Measurements from ENCODE around the gene YPEL2. TPM values are rescaled to one million over a fixed set of nuclear protein-coding genes. Genes with fewer than 3 reads are reported as not detected.

Gene YPEL2
- total and polyA plus RNA-seq, 4 experiments from 2014 or later, result 9.9 to 42.4 (median 31.2) TPM

DNA sequence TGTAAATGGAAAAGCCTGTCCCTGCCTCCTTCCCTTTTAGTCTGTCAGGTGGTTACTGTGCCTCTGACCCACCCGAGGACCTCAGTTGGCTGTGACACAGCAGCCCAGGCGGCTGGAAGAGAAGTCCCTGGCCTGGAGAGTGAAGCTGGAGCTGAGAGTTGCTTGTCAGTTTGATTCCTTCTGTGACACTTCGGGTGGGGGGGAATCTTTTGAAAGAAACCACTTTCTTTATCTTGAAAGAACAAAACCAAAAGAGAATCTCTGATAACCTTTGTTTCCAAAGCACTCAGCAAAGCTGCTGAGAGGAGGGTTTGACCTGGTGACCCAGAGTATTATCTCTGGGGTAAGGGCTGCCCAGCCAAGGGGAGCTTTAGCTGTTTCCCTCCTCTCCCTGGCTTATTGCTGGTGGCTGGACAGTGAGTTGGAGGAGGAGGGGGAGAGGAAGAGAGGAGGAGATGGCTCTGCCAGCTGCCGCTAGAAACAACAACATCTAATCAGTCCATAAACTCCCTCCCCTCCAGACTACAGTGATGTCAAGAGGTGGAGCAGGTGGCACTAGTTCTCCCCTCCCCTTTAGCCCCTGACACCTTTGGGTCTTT, 34.0 kb downstream of the YPEL2 start:
- Histone ChIP-seq H3K36me3 (ENCODE audit: insufficient read depth, low read length) (no peaks in the 10 kb centered on the region), H3K9me3 (ENCODE audit: control insufficient read depth in 1 of 2, low read length in 2 of 2) (no peaks in the 10 kb centered on the region), H3K4me3 (ENCODE audit: low read length in 2 of 2) (peak overlapping the region in 1 of 2 donors; percentile 15), H3K4me1 (ENCODE audit: insufficient read depth, low read length) (peaks cover 91% of the 10 kb centered on the region), H3K27ac (ENCODE audit: low read depth, low read length) (peak overlapping the region; percentile 54), H3K27me3 (ENCODE audit: insufficient read depth, low read length) (no peaks in the 10 kb centered on the region)
- intact Hi-C loops (cut with micrococcal nuclease), result no loop called here
- ChIA-PET CTCF (ENCODE audit: partially characterized antibody) (interaction anchor here (0.6 to 2.5 kb wide), 15 partner anchors 9 to 76 kb away, joined by 3 to 19 read pairs (median 4); no protein-coding TSS in a partner anchor), POLR2A (ENCODE audit: partially characterized antibody) (interaction anchor here (0.8 to 2.7 kb wide), 8 partner anchors 8 to 36 kb away, joined by 3 to 18 read pairs (median 4); partner anchors contain the start of gene YPEL2)
- DNase-seq, result peak; percentile 36 to 57 (median 42)
- Mint-ChIP-seq H3K9me3 (peaks cover 0 to 4% (median 0%) of the 10 kb centered on the region in 8 donors), H3K4me1 (peaks cover 53 to 83% (median 75%) of the 10 kb centered on the region in 4 donors), H3K27me3 (no peaks in the 10 kb centered on the region), H3K4me3 (peak overlapping the region in 7 of 8 donors; percentile 69 to 84 (median 74)), H3K36me3 (no peaks in the 10 kb centered on the region), H3K27ac (peak overlapping the region; percentile 82 to 97 (median 91))

- Mint-ChIP-seq H3K4me3 (peak overlapping the region in 7 of 8 donors; percentile 44 to 84 (median 72)), H3K36me3 (peaks cover 0 to under 1% of the 10 kb centered on the region in 2 donors), H3K4me1 (peaks cover 53 to 83% (median 74%) of the 10 kb centered on the region in 4 donors), H3K27ac (peak overlapping the region; percentile 82 to 97 (median 91)), H3K9me3 (peaks cover 0 to 4% (median 0%) of the 10 kb centered on the region in 8 donors), H3K27me3 (no peaks in the 10 kb centered on the region)
- Histone ChIP-seq H3K36me3 (ENCODE audit: insufficient read depth, low read length) (no peaks in the 10 kb centered on the region), H3K27me3 (ENCODE audit: insufficient read depth, low read length) (no peaks in the 10 kb centered on the region), H3K4me3 (ENCODE audit: low read length in 2 of 2) (peak overlapping the region in 1 of 2 donors; percentile 15), H3K9me3 (ENCODE audit: control insufficient read depth in 1 of 2, low read length in 2 of 2) (no peaks in the 10 kb centered on the region), H3K4me1 (ENCODE audit: insufficient read depth, low read length) (peaks cover 90% of the 10 kb centered on the region), H3K27ac (ENCODE audit: low read depth, low read length) (peak overlapping the region; percentile 54)
- ChIA-PET POLR2A (ENCODE audit: partially characterized antibody) (interaction anchor here (0.6 to 2.7 kb wide), 8 partner anchors 10 to 37 kb away, joined by 3 to 18 read pairs (median 4); partner anchors contain the start of gene YPEL2), CTCF (ENCODE audit: partially characterized antibody) (interaction anchor here (0.6 to 2.5 kb wide), 15 partner anchors 8 to 75 kb away, joined by 3 to 19 read pairs (median 4); no protein-coding TSS in a partner anchor)
- no peak for DNase-seq
- intact Hi-C loops (cut with micrococcal nuclease), result no loop called here
These were observed 34.7 kb downstream of the YPEL2 start for GRCh38 chr17:59366040-59366757.

DNA sequence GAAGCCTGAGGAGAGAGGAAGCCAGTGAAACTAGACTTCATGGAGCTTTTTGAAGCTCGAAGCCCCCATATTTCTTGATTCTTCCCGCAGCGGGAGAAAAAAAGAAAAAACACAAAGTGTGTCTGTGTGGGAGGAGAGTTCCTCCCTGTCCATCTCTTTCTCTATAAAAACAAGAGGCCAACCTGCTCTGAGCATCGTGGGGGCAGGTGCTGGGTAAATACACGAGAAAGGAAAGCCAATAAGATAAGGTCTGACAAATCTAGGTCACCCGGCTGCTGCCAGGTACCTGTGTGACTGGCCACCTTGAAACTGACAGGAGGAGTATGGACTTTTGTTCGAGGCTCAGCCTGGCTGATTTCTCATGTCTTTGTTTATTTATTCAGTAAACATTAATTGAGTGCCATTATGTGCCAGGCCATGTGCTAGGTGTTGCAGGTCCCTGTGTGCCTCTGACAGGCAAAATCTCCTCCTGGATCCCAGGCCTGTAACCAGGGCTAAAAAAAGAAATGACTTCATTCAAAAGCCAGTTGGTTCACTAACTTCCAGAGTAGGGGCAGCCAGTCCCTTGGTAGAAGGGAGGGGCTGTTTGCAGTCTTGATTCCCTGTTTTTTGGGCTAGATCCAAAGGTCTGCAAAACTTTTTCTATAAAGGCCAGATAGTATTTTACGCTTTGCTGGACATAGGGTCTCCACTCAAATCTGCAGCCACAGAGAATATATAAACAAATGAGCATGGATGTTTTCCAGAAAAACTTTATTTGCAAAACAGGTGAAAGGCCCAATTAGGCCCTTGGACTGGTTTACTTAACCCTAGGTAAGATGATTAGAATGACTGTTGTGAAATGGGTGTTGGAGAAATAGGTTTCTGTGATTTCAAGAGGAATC, 35.6 kb downstream of the YPEL2 start:
- H3K27me3 ChIP-seq (ENCODE audit: insufficient read depth, low read length), result no peaks in the 10 kb centered on the region
- ChIA-PET POLR2A (ENCODE audit: partially characterized antibody) (interaction anchor here (1.4 to 2.7 kb wide), 4 partner anchors 11 to 37 kb away, joined by 3 to 18 read pairs (median 12); partner anchors contain the start of gene YPEL2), CTCF (ENCODE audit: partially characterized antibody) (interaction anchor here (1.4 to 2.5 kb wide), 4 partner anchors 7 to 61 kb away, joined by 4 to 19 read pairs (median 9); no protein-coding TSS in a partner anchor)
- no peaks in the 10 kb centered on the region for H3K9me3 ChIP-seq (ENCODE audit: control insufficient read depth in 1 of 2, low read length in 2 of 2)
- H3K4me1 Mint-ChIP-seq, result peaks cover 52 to 83% (median 74%) of the 10 kb centered on the region in 4 donors
- H3K4me3 Mint-ChIP-seq, result peak overlapping the region in 7 of 8 donors; percentile 26 to 84 (median 48)
- no peaks in the 10 kb centered on the region for H3K27me3 Mint-ChIP-seq
- H3K27ac Mint-ChIP-seq, result peak overlapping the region; percentile 82 to 97 (median 91)
- peaks cover 0 to 4% (median 0%) of the 10 kb centered on the region in 8 donors for H3K9me3 Mint-ChIP-seq
- H3K4me3 ChIP-seq (ENCODE audit: low read length in 2 of 2), result no peak overlapping the region
- H3K27ac ChIP-seq (ENCODE audit: low read depth, low read length), result peak overlapping the region; percentile 54
- intact Hi-C loops (cut with micrococcal nuclease), result no loop called here
- peaks cover 90% of the 10 kb centered on the region for H3K4me1 ChIP-seq (ENCODE audit: insufficient read depth, low read length)
- no peaks in the 10 kb centered on the region for H3K36me3 ChIP-seq (ENCODE audit: insufficient read depth, low read length)
- H3K36me3 Mint-ChIP-seq, result peaks cover 0 to 1% of the 10 kb centered on the region in 2 donors
- peak in 2 of 5 donors; percentile 17 to 49 for DNase-seq

GRCh38 chr17:59367657-59368045, 36.2 kb downstream of the YPEL2 start:
- Histone ChIP-seq H3K4me1 (ENCODE audit: insufficient read depth, low read length) (peaks cover 90% of the 10 kb centered on the region), H3K4me3 (ENCODE audit: low read length in 2 of 2) (no peak overlapping the region), H3K27me3 (ENCODE audit: insufficient read depth, low read length) (no peaks in the 10 kb centered on the region), H3K27ac (ENCODE audit: low read depth, low read length) (no peak overlapping the region), H3K36me3 (ENCODE audit: insufficient read depth, low read length) (no peaks in the 10 kb centered on the region), H3K9me3 (ENCODE audit: control insufficient read depth in 1 of 2, low read length in 2 of 2) (no peaks in the 10 kb centered on the region)
- peak overlapping the region in 2 of 8 donors; percentile 48 to 84 for H3K4me3 Mint-ChIP-seq
- intact Hi-C loops (cut with micrococcal nuclease), result no loop called here
- H3K27ac Mint-ChIP-seq, result peak overlapping the region; percentile 82 to 97 (median 91)
- peaks cover 54 to 83% (median 75%) of the 10 kb centered on the region in 4 donors for H3K4me1 Mint-ChIP-seq
- no peak for DNase-seq
- peaks cover 0 to 4% (median 0%) of the 10 kb centered on the region in 8 donors for H3K9me3 Mint-ChIP-seq
- ChIA-PET CTCF (ENCODE audit: partially characterized antibody) (no interaction called here), POLR2A (ENCODE audit: partially characterized antibody) (interaction anchor here (2.5 kb wide), 1 partner anchor 35 kb away, joined by 6 read pairs; no protein-coding TSS in a partner anchor)
- H3K36me3 Mint-ChIP-seq, result peaks cover 0 to 1% of the 10 kb centered on the region in 2 donors
- H3K27me3 Mint-ChIP-seq, result no peaks in the 10 kb centered on the region

DNA sequence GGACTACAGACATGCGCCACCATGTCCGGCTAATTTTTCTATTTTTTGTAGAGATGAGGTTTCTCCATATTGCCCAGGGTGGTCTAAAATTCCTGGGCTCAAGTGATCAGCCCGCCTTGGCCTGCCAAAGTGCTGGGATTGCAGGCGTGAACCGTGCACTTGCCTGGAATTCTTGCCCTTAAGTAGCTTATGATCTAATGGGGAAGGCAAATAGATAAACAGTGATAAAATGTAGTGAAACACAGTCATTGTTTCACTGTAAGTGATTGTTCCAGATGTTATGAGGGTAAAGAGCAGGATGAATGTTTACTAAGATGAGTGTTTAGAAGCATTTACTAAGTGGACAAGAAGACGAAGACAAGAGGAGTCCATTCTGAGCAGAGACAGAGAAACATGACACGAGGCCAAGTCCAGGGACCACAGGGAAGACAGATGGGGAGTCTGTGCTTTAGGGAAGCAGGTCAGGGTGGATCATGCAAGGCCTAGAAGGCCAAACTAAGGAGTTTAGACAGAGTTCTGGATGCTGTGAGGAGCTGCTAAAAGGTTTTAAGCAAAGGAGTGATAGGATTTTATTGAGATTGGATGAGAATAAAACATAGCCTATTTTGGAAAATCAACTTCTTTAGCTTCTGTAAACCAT, 36.9 kb downstream of the YPEL2 start:
- H3K36me3 ChIP-seq (ENCODE audit: insufficient read depth, low read length), result no peaks in the 10 kb centered on the region
- H3K27me3 ChIP-seq (ENCODE audit: insufficient read depth, low read length), result no peaks in the 10 kb centered on the region
- H3K27ac ChIP-seq (ENCODE audit: low read depth, low read length), result no peak overlapping the region
- H3K4me3 ChIP-seq (ENCODE audit: low read length in 2 of 2), result no peak overlapping the region
- peaks cover 0 to 1% of the 10 kb centered on the region in 2 donors for H3K36me3 Mint-ChIP-seq
- CTCF ChIA-PET (ENCODE audit: partially characterized antibody), result interaction anchor here (0.7 to 2.2 kb wide), 4 partner anchors 12 to 73 kb away, joined by 3 to 7 read pairs (median 6); no protein-coding TSS in a partner anchor
- POLR2A ChIA-PET (ENCODE audit: partially characterized antibody), result interaction anchor here (2.5 kb wide), 1 partner anchor 36 kb away, joined by 6 read pairs; no protein-coding TSS in a partner anchor
- H3K4me3 Mint-ChIP-seq, result peak overlapping the region in 1 of 8 donors; percentile 22
- peaks cover 0 to 4% (median 0%) of the 10 kb centered on the region in 8 donors for H3K9me3 Mint-ChIP-seq
- H3K4me1 ChIP-seq (ENCODE audit: insufficient read depth, low read length), result peaks cover 90% of the 10 kb centered on the region
- H3K4me1 Mint-ChIP-seq, result peaks cover 56 to 85% (median 77%) of the 10 kb centered on the region in 4 donors
- H3K27me3 Mint-ChIP-seq, result no peaks in the 10 kb centered on the region
- H3K27ac Mint-ChIP-seq, result peak overlapping the region in 6 of 7 donors; percentile 0 to 63 (median 26)
- no peaks in the 10 kb centered on the region for H3K9me3 ChIP-seq (ENCODE audit: control insufficient read depth in 1 of 2, low read length in 2 of 2)
- DNase-seq, result no peak
- intact Hi-C loops (cut with micrococcal nuclease), result no loop called here

Measured in CD4-positive, alpha-beta memory T cell (primary cell).